Measurements from ENCODE around the gene NCKAP5.

Gene NCKAP5

GRCh38 chr2:132677661-132678060 lies 890.6 kb downstream of the NCKAP5 start:
- DNase-seq, result no peak

DNA sequence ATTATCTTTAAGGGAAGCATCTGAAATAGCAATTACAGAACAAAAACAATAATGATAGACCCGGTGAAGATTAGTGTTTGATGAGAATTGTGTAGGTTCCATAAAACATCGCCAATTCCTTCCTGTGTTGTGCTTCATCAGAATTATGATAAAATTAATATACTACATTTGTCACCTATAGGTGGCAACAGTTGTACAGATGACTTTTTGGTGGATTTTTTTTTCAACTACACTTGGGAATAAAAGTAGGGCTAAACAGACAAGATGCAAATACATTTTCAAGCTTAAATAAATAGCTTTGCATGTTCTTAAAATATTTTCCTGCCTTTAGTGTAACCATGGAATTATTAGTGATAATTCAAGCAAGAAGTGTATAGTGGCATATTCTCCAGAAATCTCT lies 891.3 kb downstream of the NCKAP5 start:
- DNase-seq, result no peak

- no peak for DNase-seq
Observed at GRCh38 chr2:132671151-132671835, 897.0 kb downstream of the NCKAP5 start.

DNA sequence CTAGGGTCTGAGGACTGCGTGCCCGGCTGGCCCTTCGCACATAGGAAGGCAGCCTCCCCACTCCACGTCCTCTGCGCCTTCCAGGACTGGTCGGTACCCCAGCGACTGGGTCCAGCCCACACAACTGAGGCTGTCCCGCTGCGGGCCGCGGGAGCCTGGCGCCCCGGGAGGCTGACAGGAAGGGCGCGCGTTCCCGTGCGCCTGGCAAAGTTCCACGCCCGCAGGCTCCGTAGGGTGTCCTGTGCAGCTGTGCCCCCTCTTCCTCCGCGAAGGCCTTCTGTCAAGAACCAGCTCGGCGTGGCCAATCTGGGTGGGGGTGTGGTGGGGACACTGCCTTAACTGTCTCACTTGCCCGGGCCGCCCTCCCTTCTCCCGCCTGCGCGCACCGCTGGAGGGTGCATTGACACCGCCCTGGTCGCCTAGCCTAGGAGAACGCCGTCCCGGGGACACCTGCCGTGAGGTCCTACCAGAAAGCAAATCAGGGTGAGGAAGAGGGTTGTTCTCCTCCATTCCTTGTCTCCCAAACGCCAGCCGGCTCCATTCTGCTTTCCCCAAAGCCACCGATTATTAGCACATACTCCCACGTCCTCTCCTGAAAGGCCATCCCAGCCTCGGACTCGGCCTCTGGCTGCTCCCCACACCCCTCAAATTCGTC lies 897.6 kb downstream of the NCKAP5 start:
- no peak for DNase-seq

- no peak for DNase-seq
Observed at GRCh38 chr2:132669908-132670495, 898.3 kb downstream of the NCKAP5 start, which contains the start of gene LYPD1. Gene LYPD1 (minus strand): TSS chr2:132670205. CDS start chr2:132669932, 273 bp downstream.

GRCh38 chr2:132668987-132669907 lies 899.0 kb downstream of the NCKAP5 start:
- DNase-seq, result no peak

DNA sequence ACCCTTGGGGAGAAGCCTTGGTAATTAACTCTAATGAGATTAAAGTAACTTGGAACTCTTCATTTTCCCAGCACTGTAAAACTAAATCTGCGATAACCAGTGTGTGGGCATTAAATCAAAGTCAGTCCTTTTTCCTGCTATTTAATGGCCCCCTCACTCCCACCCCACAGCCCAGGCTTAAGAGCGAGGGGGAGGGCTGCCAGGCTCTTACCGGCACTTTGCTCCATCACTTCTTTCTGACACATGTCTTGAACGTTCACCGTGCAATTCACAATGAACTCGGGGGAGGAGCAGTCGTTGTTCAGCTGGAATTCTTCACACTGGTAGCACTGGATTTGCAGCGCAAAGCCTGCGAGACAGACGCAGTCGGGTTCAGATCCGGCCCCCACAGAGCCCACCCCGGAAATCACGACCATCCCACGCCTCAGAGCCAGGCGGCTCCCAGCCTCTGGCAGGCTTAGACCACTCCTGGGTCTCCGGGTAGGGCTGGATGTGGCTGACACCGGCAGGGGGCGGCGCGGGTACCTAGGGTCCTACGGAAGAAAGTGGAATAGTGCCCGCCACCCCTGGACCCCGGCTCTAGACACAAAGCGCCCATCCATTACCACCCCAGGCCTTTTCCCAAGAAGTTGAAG lies 900.0 kb downstream of the NCKAP5 start:
- no peak for DNase-seq

GRCh38 chr2:132667706-132668105 lies 900.6 kb downstream of the NCKAP5 start:
- no peak for DNase-seq

DNA sequence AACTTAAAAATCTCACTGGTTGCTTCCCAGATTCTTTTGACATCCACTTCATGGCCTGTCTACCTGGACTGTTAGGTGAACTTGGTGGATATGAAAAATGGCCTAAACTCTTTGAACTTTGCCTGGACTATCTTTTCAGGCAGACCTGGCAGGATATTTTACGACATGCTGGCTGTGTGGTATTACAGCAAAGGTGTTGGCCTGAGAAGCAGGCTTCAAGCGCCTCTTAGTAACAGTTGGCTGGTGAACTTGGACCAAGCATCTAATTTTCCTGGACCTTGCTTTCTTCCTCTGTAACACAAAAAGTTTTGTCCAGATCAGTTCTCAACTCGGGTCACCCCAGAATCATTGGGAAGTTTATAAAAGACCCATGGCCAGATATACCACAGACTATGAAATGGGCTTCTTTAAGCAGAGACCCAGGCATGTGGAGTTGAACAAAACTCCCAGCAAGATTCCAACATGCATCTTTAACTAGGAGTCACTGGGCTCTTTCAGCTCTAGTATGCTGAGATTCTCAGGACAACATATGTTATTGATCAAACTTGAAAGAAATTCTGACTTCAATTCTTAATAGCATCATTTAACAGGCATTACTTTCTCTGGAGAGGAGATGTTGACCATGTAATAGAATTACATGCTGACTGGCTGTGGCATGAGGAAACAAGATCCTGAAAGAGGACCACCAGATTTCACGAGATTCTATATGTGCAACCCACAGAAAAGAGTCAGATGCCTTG lies 902.7 kb downstream of the NCKAP5 start:
- no peak for DNase-seq

GRCh38 chr2:132664096-132664495 lies 904.2 kb downstream of the NCKAP5 start:
- no peak for DNase-seq

- DNase-seq, result no peak
Observed at GRCh38 chr2:132662732-132663131, 905.5 kb downstream of the NCKAP5 start.

DNA sequence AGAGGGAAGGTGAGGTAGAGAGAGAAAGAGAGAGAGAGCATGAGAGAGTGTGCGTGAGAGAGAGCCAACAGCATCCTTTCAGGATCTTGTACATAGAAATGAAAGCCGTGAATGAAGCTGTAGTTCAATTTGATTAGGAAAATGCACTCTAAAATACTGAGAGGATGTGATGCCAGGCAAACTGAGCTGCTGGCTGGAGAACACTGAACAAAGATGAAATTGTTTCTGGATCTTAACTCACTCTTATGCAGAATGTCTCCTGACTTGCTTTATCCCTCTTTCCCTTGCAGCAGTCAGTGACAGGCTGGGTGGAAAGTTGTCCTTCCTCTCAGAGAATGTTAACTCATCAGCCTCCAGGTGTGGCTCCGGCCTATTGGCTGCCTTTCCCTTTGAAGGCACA lies 908.9 kb downstream of the NCKAP5 start:
- no peak for DNase-seq

GRCh38 chr2:132656266-132656975 lies 911.8 kb downstream of the NCKAP5 start:
- DNase-seq, result no peak

DNA sequence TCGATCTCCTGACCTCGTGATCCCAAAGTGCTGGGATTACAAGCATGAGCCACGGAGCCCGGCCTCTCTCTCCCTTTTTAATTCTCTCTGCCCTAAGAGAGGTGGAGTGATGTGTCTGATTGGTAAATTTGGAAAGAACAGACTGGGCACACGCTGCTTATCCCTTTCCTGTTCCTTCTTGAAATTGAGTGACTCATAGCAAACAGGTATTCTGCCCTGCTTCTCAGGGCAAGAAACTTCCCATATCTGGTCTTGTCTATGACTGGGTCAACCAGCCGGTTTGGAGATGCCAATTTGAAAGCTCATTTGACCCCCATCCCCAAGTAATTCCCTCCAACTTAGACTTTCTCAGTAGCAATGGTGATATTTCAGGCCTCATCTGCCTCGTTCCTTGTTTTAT lies 913.3 kb downstream of the NCKAP5 start:
- no peak for DNase-seq

- DNase-seq, result no peak
Observed at GRCh38 chr2:132654335-132654734, 913.9 kb downstream of the NCKAP5 start.

DNA sequence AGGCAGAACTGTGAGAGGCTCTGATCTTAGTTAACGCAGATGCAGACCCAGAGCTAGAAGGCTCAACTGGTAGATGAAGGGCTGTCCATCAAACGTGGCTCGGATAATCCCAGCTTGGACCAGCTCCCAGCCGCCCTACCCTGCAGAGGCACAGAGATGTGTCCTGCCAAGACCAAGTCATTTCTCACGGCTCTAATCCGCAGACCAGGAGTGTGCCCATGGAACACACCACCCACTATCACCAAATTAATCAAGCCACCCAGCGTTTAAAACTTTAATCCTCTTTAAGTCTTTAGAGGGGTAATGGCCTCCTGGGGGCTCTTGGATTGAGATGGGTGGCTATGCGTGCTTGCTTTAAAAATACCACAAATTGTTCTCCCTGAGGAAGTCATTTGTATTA lies 915.8 kb downstream of the NCKAP5 start:
- no peak for DNase-seq

DNA sequence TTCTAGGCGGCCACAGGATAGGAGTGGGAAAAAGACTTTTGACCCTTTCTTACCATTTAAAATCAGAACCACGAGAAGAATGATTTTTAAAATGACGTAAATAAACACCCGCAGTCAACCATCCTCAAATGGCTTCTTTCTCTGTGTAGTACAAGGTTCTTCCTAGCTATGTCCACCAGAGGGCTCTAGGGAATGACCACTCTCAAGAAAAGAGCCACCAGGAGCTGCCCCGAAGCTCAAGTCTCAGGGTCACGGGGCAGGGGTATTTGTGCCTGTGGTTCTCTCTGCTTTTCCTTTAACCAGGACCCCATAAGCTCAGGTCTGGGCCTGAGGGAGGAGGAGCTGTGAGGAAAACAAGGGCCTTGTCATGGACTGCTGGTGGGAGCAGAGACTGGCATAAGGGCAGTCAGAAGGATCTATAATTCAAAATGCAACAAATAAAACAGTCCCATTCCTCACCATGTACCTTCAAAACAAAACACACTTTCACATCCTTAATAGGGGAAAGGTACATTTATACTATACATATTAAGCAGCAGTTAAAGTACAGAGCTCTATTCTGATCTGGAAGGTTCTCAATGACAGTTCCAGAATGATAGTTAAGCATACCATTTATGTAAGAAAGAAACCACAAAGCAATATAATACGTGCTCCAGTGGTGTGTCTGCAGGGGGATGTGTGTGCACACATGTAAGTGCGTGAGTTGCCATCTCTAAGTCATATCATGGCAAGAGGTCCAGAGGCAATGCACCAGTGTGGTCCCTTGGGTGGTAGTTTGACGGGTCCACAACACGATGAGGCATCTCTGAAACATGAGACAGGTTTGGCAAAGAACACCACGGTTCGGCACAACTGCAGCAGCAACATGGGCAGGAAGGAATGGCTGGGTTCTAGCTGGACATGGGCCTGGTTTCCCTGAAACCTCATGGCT lies 916.9 kb downstream of the NCKAP5 start:
- DNase-seq, result no peak

DNA sequence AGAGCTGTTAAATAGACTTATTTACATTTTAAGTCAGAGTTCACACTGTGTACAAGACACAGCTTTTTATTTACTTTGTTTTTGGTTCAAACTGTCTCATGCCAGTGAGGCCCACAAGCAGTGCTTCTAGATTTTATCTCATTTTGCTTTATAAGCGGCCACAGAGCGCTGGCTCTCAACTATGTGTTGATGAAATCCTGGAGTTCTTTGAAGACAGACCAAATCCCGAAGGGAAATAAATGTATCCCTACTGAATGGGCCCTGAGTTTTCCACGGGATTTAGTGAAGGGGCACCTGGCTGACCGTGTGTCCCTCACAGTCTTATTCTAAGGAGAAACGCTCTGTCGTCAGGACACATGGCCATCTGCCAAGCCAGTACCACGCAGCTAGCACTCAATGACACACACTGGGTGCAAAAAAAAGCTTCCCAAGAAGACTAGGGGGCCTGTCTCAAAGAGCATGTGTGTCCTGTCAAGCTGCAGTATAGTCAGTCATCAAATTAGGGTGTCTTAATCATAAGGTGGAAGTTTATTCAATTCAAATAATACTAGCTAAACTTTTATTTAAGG lies 921.6 kb downstream of the NCKAP5 start:
- DNase-seq, result no peak

DNA sequence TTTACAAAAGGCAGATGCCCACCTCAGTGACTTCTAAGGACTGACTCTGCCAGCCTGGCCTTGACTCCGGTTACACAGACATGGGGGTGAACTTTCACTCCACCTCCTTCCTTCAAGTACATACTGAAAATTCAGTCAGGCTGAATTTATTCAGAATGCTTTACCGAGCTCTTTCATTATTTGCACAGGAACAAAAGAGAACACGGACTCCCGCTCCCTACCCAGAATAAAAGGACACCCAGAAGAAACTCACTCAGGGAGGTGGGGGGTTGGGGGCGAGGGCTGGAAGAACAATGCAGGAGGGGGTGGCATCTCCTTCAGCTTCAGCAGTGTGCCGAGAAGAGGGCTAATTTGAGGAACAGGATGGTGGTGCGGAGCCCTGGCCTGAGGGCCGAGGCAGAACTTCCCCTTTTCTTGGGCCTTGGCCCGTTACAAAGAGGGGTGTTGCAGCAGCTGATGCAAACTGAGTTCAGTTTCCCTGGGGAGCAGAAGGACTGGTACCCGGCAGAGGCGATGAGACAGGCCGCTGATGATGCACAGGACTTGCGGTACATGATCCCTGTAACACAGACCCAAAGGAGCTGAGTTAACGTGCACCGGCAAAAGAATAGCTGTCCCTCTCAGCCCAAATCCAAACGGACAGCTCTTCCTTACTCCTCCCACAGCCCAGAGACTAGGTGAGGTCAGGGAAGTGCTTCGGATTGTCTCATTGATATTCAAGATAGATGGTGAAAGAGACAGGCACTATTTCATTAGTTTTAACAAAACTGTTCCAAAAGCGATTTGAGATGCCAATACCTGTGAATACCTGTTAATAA lies 922.3 kb downstream of the NCKAP5 start:
- no peak for DNase-seq
